Nephron (organoid): ENCODE data around the gene PRR33.

Experiments
- H3K27ac Mint-ChIP-seq, 3 experiments: 2 replicates each; pipeline ENCODE4 v1.8.0; 2020; ENCODE audit warnings: mixed read lengths in 3 of 3, mild to moderate bottlenecking in 2 of 3, moderate library complexity in 1 of 3
- H3K27me3 Mint-ChIP-seq: 2 replicates; pipeline ENCODE4 v1.8.0; 2021; ENCODE audit warnings: low read depth, mild to moderate bottlenecking, moderate library complexity, mixed read lengths
- H3K36me3 Mint-ChIP-seq: 2 replicates; pipeline ENCODE4 v1.8.0; 2020; ENCODE audit warnings: low read depth, mixed read lengths
- H3K4me1 Mint-ChIP-seq: 2 replicates; pipeline ENCODE4 v1.8.0; 2020; ENCODE audit warnings: mixed read lengths
- H3K4me3 Mint-ChIP-seq, 3 experiments: 2 replicates each; pipeline ENCODE4 v1.8.0; 2020; ENCODE audit warnings: mild to moderate bottlenecking in 3 of 3, mixed read lengths in 3 of 3, moderate library complexity in 2 of 3
- H3K9me3 Mint-ChIP-seq: 2 replicates; pipeline ENCODE4 v1.8.0; 2020; ENCODE audit warnings: mixed read lengths
- CTCF ChIP-seq, 3 experiments: fragments of 200-600 bp; sonication (generic); IDR thresholded peaks; one replicate each; pipeline ENCODE4 v1.5.0; 2021; ENCODE audit warnings: antibody characterized with exemption in 3 of 3; ENCODE audit not compliant: unreplicated experiment in 3 of 3

The PRR33 gene

GRCh38 chr11:1912289-1912878, 20.7 kb upstream of the PRR33 start:
- TF ChIP-seq CTCF (IDR thresholded peaks at IDR 0.05; ENCODE audit: unreplicated experiment in 3 of 3), result no peak
- no peaks in the 10 kb centered on the region for H3K9me3 Mint-ChIP-seq
- H3K27ac Mint-ChIP-seq, result peak overlapping the region; percentile 61 to 94 (median 88)
- H3K27me3 Mint-ChIP-seq, result no peaks in the 10 kb centered on the region
- H3K4me1 Mint-ChIP-seq, result peaks cover 54% of the 10 kb centered on the region
- peaks cover 11% of the 10 kb centered on the region for H3K36me3 Mint-ChIP-seq
- H3K4me3 Mint-ChIP-seq, result no peak overlapping the region

GRCh38 chr11:1909524-1909923, 17.8 kb upstream of the PRR33 start:
- H3K27me3 Mint-ChIP-seq, result no peaks in the 10 kb centered on the region
- no peak overlapping the region for H3K4me3 Mint-ChIP-seq
- H3K36me3 Mint-ChIP-seq, result peaks cover 4% of the 10 kb centered on the region
- peak overlapping the region; percentile 27 to 67 (median 61) for H3K27ac Mint-ChIP-seq
- TF ChIP-seq CTCF (IDR thresholded peaks at IDR 0.05; ENCODE audit: unreplicated experiment in 3 of 3), result no peak
- no peaks in the 10 kb centered on the region for H3K9me3 Mint-ChIP-seq
- peaks cover 50% of the 10 kb centered on the region for H3K4me1 Mint-ChIP-seq

- Mint-ChIP-seq H3K27ac (peak overlapping the region; percentile 90 to 96 (median 91)), H3K4me1 (peaks cover 49% of the 10 kb centered on the region), H3K9me3 (no peaks in the 10 kb centered on the region), H3K36me3 (no peaks in the 10 kb centered on the region), H3K27me3 (no peaks in the 10 kb centered on the region), H3K4me3 (peak overlapping the region in 2 of 3 experiments; percentile 5 to 38)
- TF ChIP-seq CTCF (IDR thresholded peaks at IDR 0.05; ENCODE audit: unreplicated experiment in 3 of 3), result no peak
Observed at GRCh38 chr11:1908618-1909017, 16.9 kb upstream of the PRR33 start.

- Mint-ChIP-seq H3K9me3 (no peaks in the 10 kb centered on the region), H3K4me3 (no peak overlapping the region), H3K4me1 (peaks cover 41% of the 10 kb centered on the region), H3K27me3 (peaks cover 3% of the 10 kb centered on the region), H3K27ac (peak overlapping the region; percentile 90 to 97 (median 91)), H3K36me3 (no peaks in the 10 kb centered on the region)
- no peak for TF ChIP-seq CTCF (IDR thresholded peaks at IDR 0.05; ENCODE audit: unreplicated experiment in 3 of 3)
Observed at GRCh38 chr11:1906611-1907423, 15.1 kb upstream of the PRR33 start.

GRCh38 chr11:1906181-1906580, 14.5 kb upstream of the PRR33 start:
- Mint-ChIP-seq H3K27ac (peak overlapping the region; percentile 90 to 97 (median 91)), H3K36me3 (no peaks in the 10 kb centered on the region), H3K9me3 (no peaks in the 10 kb centered on the region), H3K4me3 (peak overlapping the region in 1 of 3 experiments; percentile 5), H3K4me1 (peaks cover 46% of the 10 kb centered on the region), H3K27me3 (peaks cover 4% of the 10 kb centered on the region)
- no peak for TF ChIP-seq CTCF (IDR thresholded peaks at IDR 0.05; ENCODE audit: unreplicated experiment in 3 of 3)
